Spinal cord (tissue), 10 donors: ENCODE results near the gene GATM. TPM values are rescaled to one million over a fixed set of nuclear protein-coding genes. Genes with fewer than 3 reads are reported as not detected.

Experiments
- DNase-seq, 6 donors: peaks; one replicate each; pipeline versions ENCODE4 v3.0.0 to v3.0.0-alpha.2; 2013 to 2015; ENCODE audit warnings: low spot score in 6 of 6, low read depth in 4 of 6
- H3K27ac ChIP-seq: one replicate; pipeline ENCODE4 v1.5.1; 2013; ENCODE audit warnings: low read depth, low read length, control low read depth
- H3K27me3 ChIP-seq: one replicate; pipeline ENCODE4 v1.6.1; 2013; ENCODE audit warnings: low read length; ENCODE audit not compliant: control insufficient read depth, insufficient read depth
- H3K36me3 ChIP-seq: one replicate; pipeline ENCODE4 v1.6.1; 2013; ENCODE audit warnings: low read length; ENCODE audit not compliant: control insufficient read depth, insufficient read depth
- H3K4me1 ChIP-seq: one replicate; pipeline ENCODE4 v1.6.1; 2013; ENCODE audit warnings: low read length; ENCODE audit not compliant: control insufficient read depth, insufficient read depth
- H3K4me3 ChIP-seq: one replicate; pipeline ENCODE4 v1.5.1; 2013; ENCODE audit warnings: low read depth, low read length, control low read depth
- H3K9me3 ChIP-seq: one replicate; pipeline ENCODE4 v1.6.1; 2013; ENCODE audit warnings: low read length; ENCODE audit not compliant: control insufficient read depth, insufficient read depth
- WGBS: methylation state at CpG from one replicate; pipeline ENCODE4 v1.1.5; 2013; ENCODE audit warnings: missing lambda C conversion rate; ENCODE audit not compliant: insufficient coverage; 5-methylcytosine and 5-hydroxymethylcytosine counted together
- long read RNA-seq, 4 donors: transcript quantifications; one replicate each; lab custom pipeline, GENCODE V29; 2026
- polyA plus RNA-seq, 2 donors: library from polyadenylated mRNA; unstranded; fragments of 120-200 nt; gene quantifications; one replicate each; pipeline ENCODE4 v1.2.1, GENCODE V29; 2013; ENCODE audit not compliant: insufficient read length in 2 of 2
- total RNA-seq, 2 donors: library from RNA; depleted of rRNA in 1 of 2; stranded (reverse); fragments of 120-200 nt in 1 of 2; fragments of >200 nt in 1 of 2; gene quantifications; one replicate each; pipeline versions ENCODE4 v1.2.3 to v1.2.4, GENCODE V29; 2013 to 2014
- donor health status: healthy.

The GATM gene, protein sequence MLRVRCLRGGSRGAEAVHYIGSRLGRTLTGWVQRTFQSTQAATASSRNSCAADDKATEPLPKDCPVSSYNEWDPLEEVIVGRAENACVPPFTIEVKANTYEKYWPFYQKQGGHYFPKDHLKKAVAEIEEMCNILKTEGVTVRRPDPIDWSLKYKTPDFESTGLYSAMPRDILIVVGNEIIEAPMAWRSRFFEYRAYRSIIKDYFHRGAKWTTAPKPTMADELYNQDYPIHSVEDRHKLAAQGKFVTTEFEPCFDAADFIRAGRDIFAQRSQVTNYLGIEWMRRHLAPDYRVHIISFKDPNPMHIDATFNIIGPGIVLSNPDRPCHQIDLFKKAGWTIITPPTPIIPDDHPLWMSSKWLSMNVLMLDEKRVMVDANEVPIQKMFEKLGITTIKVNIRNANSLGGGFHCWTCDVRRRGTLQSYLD
- total RNA-seq (100 to 1,000 TPM; 142 to 279 TPM), polyA plus RNA-seq (100 to 1,000 TPM; 152 to 249 TPM)
- long read RNA-seq, donor 1, transcript GATM-201 (9 exons, 2,597 nt), result major isoform, 75 of 212 reads
- long read RNA-seq, donor 1, partial matches to known transcripts, result 131 of 212 reads
- long read RNA-seq, donor 1, other reads (novel, unspliced or antisense), result 0 of 212 reads
- long read RNA-seq, donor 2, transcript GATM-201 (9 exons, 2,597 nt), result major isoform, 26 of 28 reads
- long read RNA-seq, donor 2, partial matches to known transcripts, result 0 of 28 reads
- long read RNA-seq, donor 2, other reads (novel, unspliced or antisense), result 0 of 28 reads
- long read RNA-seq, donor 3, transcript GATM-201 (9 exons, 2,597 nt), result major isoform, 28 of 35 reads
- long read RNA-seq, donor 3, partial matches to known transcripts, result 6 of 35 reads
- long read RNA-seq, donor 3, other reads (novel, unspliced or antisense), result 0 of 35 reads
- long read RNA-seq, donor 4, partial matches to known transcripts, result 45 of 52 reads
- long read RNA-seq, donor 4, other reads (novel, unspliced or antisense), result 6 of 52 reads

DNA sequence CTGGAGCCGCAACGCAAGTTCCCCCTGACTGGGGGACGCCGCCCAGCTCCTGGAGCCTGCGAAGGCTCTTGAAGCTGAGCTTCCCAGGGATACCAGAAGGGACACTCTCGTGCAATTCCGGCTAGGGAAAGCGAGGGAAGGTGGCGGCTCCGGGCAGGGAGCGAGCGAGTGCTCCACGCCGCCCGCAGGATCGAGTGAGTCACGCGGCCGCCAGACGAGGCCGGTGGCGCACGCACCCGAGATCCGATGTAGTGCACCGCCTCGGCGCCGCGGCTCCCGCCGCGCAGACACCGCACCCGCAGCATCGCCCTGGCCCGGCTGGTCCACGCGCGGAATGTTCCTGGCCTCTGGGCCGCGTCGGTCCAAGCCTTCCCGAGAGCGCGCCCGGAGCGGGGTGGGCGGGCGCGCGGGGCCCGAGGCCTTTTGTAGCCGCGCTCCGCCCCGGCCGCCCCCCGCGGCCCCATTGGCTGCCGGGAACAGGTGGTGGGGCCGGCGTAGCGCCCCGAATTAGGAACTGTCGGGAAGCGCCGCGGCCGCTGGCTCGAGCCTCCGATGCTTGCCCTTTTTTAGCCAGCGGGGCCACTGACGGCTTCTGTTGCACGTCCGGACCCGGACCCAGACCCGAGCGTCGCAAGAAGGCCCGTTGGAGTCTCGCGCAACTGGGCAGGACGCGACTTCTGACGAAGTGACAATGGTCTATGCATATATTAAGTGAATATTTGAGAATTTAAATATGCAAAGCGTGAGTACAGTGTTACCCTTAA is at the start of gene GATM:
GATM (minus strand) TSS at position 396 of the 764 bp plus-strand sequence; CDS start at position 305, 91 bp downstream.
- peak within 1 kb of the TSS; percentile 74 for H3K4me3 ChIP-seq
- H3K27ac ChIP-seq, result peak within 1 kb of the TSS; percentile 91
- H3K27me3 ChIP-seq, result no peaks in the 10 kb centered on the region
- DNase-seq, result peak; percentile 38 to 94 (median 70)
- WGBS, result under 1% methylated on average over 85 of the region's 87 CpGs
- H3K36me3 ChIP-seq, result peaks cover 3% of the 10 kb centered on the region
- H3K4me1 ChIP-seq, result peaks cover 21% of the 10 kb centered on the region
- no peaks in the 10 kb centered on the region for H3K9me3 ChIP-seq

DNA sequence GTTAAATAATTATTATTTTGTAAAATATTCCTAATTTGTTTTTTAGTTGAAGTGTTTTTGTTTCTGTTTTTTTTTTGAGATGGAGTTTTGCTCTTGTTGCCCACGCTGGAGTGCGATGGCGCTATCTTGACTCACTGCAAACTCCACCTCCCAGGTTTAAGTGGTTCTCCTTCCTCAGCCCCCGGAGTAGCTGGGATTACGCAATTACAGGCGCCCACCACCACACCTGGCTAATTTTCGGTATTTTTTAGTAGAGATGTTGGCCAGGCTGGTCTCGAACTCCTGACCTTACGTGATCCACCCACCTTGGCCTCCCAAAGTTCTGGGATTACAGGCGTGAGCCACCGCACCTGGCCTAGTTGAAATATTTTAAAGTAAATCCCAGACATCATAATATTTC is 48.7 kb upstream of the GATM start:
- H3K27me3 ChIP-seq, result peaks cover 10% of the 10 kb centered on the region
- H3K4me1 ChIP-seq, result peaks cover 7% of the 10 kb centered on the region
- no peak for DNase-seq
- H3K9me3 ChIP-seq, result no peaks in the 10 kb centered on the region
- H3K36me3 ChIP-seq, result peaks cover 7% of the 10 kb centered on the region
- no peak overlapping the region for H3K27ac ChIP-seq
- 100% methylated on average over 3 of the region's 11 CpGs for WGBS
- no peak overlapping the region for H3K4me3 ChIP-seq

DNA sequence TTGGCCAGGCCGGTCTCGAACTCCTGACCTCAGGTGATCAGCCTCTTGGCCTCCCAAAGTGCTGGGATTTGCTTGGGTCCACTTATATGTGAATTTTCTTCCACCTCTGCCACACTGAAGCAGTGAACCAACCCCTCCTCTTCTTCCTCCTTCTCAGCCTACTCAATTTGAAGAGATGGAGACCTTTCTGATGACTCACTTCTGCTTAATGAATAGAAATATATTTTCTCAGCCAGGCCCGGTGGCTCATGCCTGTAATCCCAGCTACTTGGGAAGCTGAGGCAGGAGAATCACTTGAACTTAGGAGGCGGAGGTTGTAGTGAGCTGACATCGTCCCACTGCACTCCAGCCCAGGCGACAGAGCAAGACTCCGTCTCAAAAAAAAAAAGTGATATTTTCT is 46.8 kb upstream of the GATM start:
- peaks cover 3% of the 10 kb centered on the region for H3K4me1 ChIP-seq
- WGBS, result 89% methylated on average over 2 of the region's 7 CpGs
- H3K4me3 ChIP-seq, result no peak overlapping the region
- H3K36me3 ChIP-seq, result peaks cover 7% of the 10 kb centered on the region
- no peak for DNase-seq
- H3K27me3 ChIP-seq, result peaks cover 8% of the 10 kb centered on the region
- no peak overlapping the region for H3K27ac ChIP-seq
- no peaks in the 10 kb centered on the region for H3K9me3 ChIP-seq

DNA sequence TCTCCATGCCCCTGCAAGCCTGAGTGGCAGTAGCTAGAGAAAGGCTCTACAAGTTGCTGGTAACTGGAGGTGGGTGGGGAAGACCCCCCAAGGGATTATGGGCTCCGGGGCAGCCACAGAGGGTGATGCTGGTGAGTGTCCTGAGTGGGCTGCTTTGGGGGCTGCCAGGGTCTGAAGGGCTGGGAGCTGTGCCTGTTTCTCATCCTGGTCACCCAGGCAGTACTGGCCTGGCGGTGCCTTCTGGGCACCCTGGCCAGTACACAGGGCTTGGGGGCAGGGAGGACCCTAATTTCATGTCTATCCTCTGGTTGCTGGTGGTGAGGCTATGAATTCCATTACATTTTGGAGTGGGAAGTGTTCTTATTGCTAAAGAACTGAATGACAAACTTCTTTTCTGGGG is 46.1 kb upstream of the GATM start:
- WGBS, result 95% methylated on average over 2 of the region's 2 CpGs
- H3K27me3 ChIP-seq, result peaks cover 2% of the 10 kb centered on the region
- no peak overlapping the region for H3K4me3 ChIP-seq
- H3K27ac ChIP-seq, result no peak overlapping the region
- H3K36me3 ChIP-seq, result peaks cover 12% of the 10 kb centered on the region
- H3K9me3 ChIP-seq, result no peaks in the 10 kb centered on the region
- H3K4me1 ChIP-seq, result no peaks in the 10 kb centered on the region
- no peak for DNase-seq

DNA sequence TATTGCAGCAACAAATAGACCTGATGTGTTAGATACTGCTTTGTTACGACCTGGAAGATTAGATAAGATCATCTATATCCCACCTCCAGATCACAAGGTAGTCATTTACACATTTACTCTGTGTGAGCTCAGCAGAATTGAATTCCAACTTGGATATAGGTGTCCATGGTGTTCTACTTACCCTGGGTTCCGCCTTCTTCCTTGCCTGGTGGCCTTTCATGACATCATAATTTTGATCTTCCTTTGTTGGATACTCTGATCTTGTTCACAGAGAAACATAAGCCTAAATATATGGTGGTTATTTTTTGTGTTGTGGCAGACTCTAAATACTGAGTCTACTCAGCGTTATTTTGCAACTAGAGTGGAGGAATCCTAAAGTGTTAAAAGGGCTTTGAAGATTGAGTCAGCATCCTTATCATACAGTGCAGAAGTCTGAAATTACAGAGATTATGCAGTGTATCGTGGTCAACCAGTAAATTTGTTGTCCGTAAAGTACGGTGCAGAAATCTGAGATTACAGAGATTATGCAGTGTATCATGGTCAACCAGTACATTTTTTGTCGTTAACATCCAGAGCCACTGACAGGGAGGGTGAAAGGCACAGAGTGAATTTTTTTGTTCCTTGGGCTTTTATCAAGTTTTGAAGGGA is 39.1 kb upstream of the GATM start:
- 85% methylated on average over 4 of the region's 7 CpGs for WGBS
- Histone ChIP-seq H3K27me3 (no peaks in the 10 kb centered on the region), H3K36me3 (peaks cover 23% of the 10 kb centered on the region)

DNA sequence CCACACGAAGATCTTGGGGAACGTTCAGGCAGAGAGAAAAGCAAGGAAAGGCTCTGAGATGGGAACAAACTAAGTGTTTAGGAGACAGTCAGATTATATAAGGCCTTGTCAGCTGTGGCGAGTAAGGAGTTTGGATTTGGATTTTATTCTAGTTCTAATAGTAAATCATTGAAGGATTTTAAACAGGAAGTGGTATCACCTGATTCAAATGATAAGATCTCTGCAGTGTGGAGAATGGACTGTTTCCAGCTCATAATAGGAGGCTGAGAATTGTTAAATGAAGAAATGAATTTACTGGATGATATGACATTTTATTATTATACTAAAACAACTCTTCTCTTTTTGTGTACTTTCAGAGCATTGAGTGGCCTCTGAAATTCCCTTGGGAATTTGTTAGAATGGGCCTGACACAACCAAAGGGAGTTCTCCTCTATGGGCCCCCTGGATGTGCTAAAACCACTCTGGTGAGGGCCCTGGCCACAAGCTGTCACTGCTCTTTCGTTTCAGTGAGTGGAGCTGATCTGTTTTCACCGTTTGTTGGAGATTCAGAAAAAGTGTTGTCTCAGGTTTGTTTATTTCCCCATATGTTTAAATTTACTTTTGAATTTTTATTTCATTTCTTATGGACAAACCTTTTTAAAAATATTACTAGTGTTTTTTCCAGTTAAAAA is 36.0 kb upstream of the GATM start:
- no peaks in the 10 kb centered on the region for H3K4me1 ChIP-seq
- 94% methylated on average over 3 of the region's 5 CpGs for WGBS
- no peak overlapping the region for H3K4me3 ChIP-seq
- no peaks in the 10 kb centered on the region for H3K9me3 ChIP-seq
- no peak overlapping the region for H3K27ac ChIP-seq
- no peaks in the 10 kb centered on the region for H3K27me3 ChIP-seq
- H3K36me3 ChIP-seq, result peaks cover 38% of the 10 kb centered on the region
- no peak for DNase-seq

More for the DNA sequence above, 39.1 kb upstream of the GATM start:
- Histone ChIP-seq H3K9me3 (no peaks in the 10 kb centered on the region), H3K4me3 (no peak overlapping the region), H3K4me1 (no peaks in the 10 kb centered on the region), H3K27ac (no peak overlapping the region)
- no peak for DNase-seq

DNA sequence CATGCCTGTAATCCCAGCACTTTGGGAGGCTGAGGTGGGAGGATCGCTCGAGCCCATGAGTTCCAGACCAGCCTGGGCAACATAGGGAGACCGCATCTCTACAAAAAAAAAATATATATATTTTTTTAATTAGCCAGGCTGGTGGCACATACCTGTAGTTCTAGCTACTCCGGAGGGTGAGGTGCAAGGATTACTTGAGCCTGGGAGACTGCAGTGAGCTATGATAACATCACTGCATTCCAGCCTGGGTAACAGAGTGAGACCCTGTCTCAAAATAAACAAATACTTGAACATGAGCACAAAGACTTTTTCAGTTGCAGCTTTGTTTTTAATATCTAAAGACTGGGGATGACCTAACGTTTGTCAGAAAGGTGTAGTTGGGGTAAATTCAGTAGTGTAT is 31.3 kb upstream of the GATM start:
- peaks cover 1% of the 10 kb centered on the region for H3K4me1 ChIP-seq
- no peak overlapping the region for H3K4me3 ChIP-seq
- peaks cover 44% of the 10 kb centered on the region for H3K36me3 ChIP-seq
- H3K27me3 ChIP-seq, result no peaks in the 10 kb centered on the region
- 88% methylated on average over 1 of the region's 5 CpGs for WGBS
- no peak overlapping the region for H3K27ac ChIP-seq
- H3K9me3 ChIP-seq, result no peaks in the 10 kb centered on the region
- no peak for DNase-seq

DNA sequence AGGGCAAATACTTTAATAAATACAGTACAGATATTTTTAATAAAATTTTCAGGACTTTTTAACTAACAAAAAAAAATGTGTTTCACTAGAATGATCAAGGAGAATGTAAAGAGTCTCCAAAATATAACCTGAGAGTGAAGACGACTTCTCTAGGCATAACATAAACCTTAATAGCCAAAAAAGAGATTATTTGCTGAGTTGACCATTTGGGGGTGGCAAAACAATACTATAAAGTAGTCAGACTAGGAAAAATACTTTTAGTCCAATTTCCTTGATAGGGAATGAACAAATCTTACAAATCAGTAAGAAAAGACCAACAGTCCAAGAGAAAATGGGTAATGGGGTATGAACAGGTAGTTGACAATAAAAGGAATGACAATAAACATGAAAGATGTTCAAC is 29.4 kb upstream of the GATM start:
- no peaks in the 10 kb centered on the region for H3K9me3 ChIP-seq
- WGBS, result no CpG with 5 or more reads among the region's 1 CpG
- peaks cover 10% of the 10 kb centered on the region for H3K4me1 ChIP-seq
- no peak overlapping the region for H3K27ac ChIP-seq
- no peak overlapping the region for H3K4me3 ChIP-seq
- H3K36me3 ChIP-seq, result peaks cover 40% of the 10 kb centered on the region
- H3K27me3 ChIP-seq, result no peaks in the 10 kb centered on the region
- DNase-seq, result no peak
